Calu3 (cell line): Measurements from ENCODE around the gene UBE2G1. TPM values are rescaled to one million over a fixed set of nuclear protein-coding genes. Genes with fewer than 3 reads are reported as not detected.
A peak's percentile ranks its signal among the peaks of the same experiment; 100 is the strongest.

Experiments
- BruUV-seq: library from RNA; stranded (reverse); fragments of 400-500 nt; replicated peaks from 2 replicates; lab custom pipeline; 2021; lab: Mats Ljungman, UMichigan
- CTCF ChIA-PET: fragments of 300-600 bp; sonication (Branson Sonifier 250); formaldehyde crosslinking; loops from one replicate; lab custom pipeline; 2022; ENCODE audit warnings: antibody characterized with exemption; lab: Charles Lee
- DNase-seq: peaks from one replicate; pipeline ENCODE4 v3.0.0; 2022
- H3K27ac Mint-ChIP-seq: one replicate; pipeline ENCODE4 v1.8.0; 2022; ENCODE audit warnings: mixed read lengths; ENCODE audit not compliant: unreplicated experiment
- H3K27me3 Mint-ChIP-seq: one replicate; pipeline ENCODE4 v1.8.0; 2022; ENCODE audit warnings: mixed read lengths; ENCODE audit not compliant: unreplicated experiment
- H3K36me3 Mint-ChIP-seq: one replicate; pipeline ENCODE4 v1.8.0; 2022; ENCODE audit warnings: mild to moderate bottlenecking, moderate library complexity, mixed read lengths; ENCODE audit not compliant: insufficient read depth, unreplicated experiment
- H3K4me1 Mint-ChIP-seq: one replicate; pipeline ENCODE4 v1.8.0; 2022; ENCODE audit warnings: mild to moderate bottlenecking, low read depth, mixed read lengths; ENCODE audit not compliant: unreplicated experiment
- H3K4me3 Mint-ChIP-seq: one replicate; pipeline ENCODE4 v1.8.0; 2022; ENCODE audit warnings: mild to moderate bottlenecking, low read depth, moderate library complexity, mixed read lengths; ENCODE audit not compliant: unreplicated experiment
- H3K9me3 Mint-ChIP-seq: one replicate; pipeline ENCODE4 v1.8.0; 2022; ENCODE audit warnings: low read depth, mixed read lengths; ENCODE audit not compliant: unreplicated experiment
- CTCF ChIP-seq: fragments of 200-600 bp; IDR thresholded peaks from one replicate; pipeline ENCODE4 v1.8.0; 2022; ENCODE audit warnings: antibody characterized with exemption; ENCODE audit not compliant: unreplicated experiment
- intact Hi-C: fragments of 100-400 bp; cut with micrococcal nuclease; formaldehyde crosslinking; loops from one replicate; pipeline ENCODE4 v1.10.0; 2022; ENCODE audit not compliant: unreplicated experiment
- total RNA-seq: library from RNA; stranded (reverse); gene quantifications from 2 replicates; pipeline ENCODE4 v1.2.3, GENCODE V29; 2022

Gene UBE2G1
- total RNA-seq, 1 experiment from 2014 or later = 52.0 TPM

DNA sequence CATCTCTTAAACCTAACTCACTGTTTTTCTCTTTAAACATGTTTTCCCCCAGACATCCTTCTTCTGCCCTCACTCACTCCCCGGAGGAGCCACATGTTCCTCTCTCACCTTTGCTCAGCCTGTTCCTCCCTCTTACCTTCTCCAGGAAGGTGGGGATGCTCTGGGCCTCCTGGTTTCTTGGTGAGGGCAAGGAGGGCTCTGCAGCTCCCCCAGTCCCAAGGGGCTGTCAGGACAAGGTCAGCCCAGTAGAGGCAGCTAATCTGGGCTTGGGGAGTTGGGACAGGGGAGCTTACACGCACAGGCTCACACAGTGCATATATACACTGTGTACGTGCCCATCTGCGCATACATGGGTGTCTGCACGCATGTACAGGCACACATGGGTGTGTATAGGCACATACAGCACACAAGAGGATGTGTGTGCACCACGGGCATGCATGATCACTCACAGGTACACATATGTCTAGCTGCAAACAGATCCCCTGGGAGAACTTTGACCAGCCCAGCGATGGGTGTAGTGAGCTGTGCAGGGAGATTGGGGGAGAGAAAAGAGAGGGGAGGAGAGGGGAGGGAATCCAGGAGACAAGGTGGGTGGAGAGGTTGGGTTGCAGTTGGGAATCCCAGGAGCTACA, 38.7 kb upstream of the UBE2G1 start:
- H3K36me3 Mint-ChIP-seq = no peaks in the 10 kb centered on the region
- H3K4me3 Mint-ChIP-seq = no peak overlapping the region
- H3K9me3 Mint-ChIP-seq = no peaks in the 10 kb centered on the region
- BruUV-seq = no TSS peak
- H3K4me1 Mint-ChIP-seq = no peaks in the 10 kb centered on the region
- intact Hi-C loops = no loop called here
- DNase-seq = no peak
- CTCF ChIA-PET = no interaction called here
- TF ChIP-seq CTCF = no peak
- H3K27me3 Mint-ChIP-seq = no peaks in the 10 kb centered on the region
- no peak overlapping the region for H3K27ac Mint-ChIP-seq

DNA sequence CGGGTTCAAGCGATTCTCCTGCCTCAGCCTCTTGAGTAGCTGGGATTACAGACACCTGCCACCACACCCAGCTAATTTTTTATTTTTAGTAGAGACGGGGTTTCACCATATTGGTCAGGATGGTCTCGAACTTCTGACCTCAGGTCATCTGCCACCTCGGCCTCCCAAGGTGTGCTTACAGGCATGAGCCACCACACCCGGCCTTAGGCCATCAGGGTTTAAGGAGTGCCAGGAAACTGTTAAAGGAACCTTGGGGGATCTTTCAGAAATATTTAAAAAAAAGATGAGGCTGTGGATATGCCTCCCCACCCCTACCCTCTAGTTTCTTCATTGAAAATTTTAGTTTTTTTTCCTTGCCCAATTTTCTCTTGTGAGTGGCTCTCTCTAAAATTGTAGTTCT, 31.4 kb upstream of the UBE2G1 start:
- Mint-ChIP-seq H3K9me3 (no peaks in the 10 kb centered on the region), H3K27ac (no peak overlapping the region), H3K27me3 (no peaks in the 10 kb centered on the region), H3K4me3 (no peak overlapping the region), H3K36me3 (no peaks in the 10 kb centered on the region), H3K4me1 (peaks cover 16% of the 10 kb centered on the region)
- BruUV-seq = no TSS peak
- no peak for DNase-seq
- no peak for TF ChIP-seq CTCF
- intact Hi-C loops = no loop called here
- CTCF ChIA-PET = no interaction called here

- Mint-ChIP-seq H3K9me3 (no peaks in the 10 kb centered on the region), H3K4me3 (no peak overlapping the region)
- CTCF ChIA-PET = no interaction called here
These were observed 28.6 kb upstream of the UBE2G1 start for GRCh38 chr17:4395111-4395478.

DNA sequence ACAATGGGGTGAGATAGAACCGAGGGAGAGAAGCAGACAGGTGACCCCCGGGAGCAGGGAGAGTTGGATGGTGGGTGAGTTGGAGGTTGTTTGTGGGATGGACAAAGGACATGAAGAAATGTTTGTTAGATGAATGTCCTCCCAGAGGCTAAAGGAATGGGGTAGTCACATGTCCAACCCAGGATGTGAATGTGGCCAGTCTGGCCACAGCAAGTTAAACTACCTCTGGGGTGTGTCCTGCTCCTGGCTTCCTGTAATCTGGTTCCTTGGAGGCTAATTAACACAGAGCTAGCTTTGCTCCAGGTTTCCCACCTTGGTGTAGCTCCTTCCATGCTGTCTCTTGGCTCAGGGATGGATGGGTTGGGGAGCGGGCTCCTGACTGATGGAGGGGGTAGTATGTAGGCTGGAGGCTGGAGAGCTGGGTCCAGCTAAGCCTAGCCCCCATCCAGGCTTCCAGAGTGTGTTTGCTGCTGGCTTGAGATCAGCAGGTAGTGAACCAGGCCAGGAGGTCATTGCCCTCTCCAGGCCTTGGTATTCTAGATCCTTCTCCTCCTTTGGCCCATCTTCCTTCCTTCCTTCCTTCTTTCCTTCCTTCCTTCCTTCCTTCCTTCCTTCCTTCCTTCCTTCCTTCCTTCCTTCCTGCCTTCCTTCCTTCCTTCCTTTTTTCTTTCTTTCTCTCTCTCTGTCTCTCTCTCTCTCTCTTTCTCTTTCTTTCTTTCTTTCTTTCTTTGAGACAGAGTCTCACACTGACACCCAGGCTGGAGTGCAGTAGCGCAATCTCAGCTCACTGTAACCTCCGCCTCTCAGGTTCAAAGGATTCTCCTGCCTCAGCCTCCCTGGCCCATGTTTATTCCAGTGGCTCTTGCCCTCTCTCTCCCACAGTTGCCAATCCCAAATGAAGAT, 28.0 kb upstream of the UBE2G1 start:
- H3K27me3 Mint-ChIP-seq = no peaks in the 10 kb centered on the region
- H3K9me3 Mint-ChIP-seq = no peaks in the 10 kb centered on the region
- no peaks in the 10 kb centered on the region for H3K36me3 Mint-ChIP-seq
- BruUV-seq = no TSS peak
- intact Hi-C loops = no loop called here
- no peak overlapping the region for H3K4me3 Mint-ChIP-seq
- peak; percentile 1 for DNase-seq
- no peak for TF ChIP-seq CTCF
- CTCF ChIA-PET = no interaction called here
- H3K27ac Mint-ChIP-seq = no peak overlapping the region
- H3K4me1 Mint-ChIP-seq = peaks cover 16% of the 10 kb centered on the region

More at GRCh38 chr17:4395111-4395478, 28.6 kb upstream of the UBE2G1 start:
- no peaks in the 10 kb centered on the region for H3K27me3 Mint-ChIP-seq
- intact Hi-C loops = no loop called here
- BruUV-seq = no TSS peak
- TF ChIP-seq CTCF = no peak
- H3K27ac Mint-ChIP-seq = no peak overlapping the region
- DNase-seq = no peak
- peaks cover 16% of the 10 kb centered on the region for H3K4me1 Mint-ChIP-seq
- no peaks in the 10 kb centered on the region for H3K36me3 Mint-ChIP-seq
